ENCODE measurements around the gene ZFHX3.

The ZFHX3 gene

DNA sequence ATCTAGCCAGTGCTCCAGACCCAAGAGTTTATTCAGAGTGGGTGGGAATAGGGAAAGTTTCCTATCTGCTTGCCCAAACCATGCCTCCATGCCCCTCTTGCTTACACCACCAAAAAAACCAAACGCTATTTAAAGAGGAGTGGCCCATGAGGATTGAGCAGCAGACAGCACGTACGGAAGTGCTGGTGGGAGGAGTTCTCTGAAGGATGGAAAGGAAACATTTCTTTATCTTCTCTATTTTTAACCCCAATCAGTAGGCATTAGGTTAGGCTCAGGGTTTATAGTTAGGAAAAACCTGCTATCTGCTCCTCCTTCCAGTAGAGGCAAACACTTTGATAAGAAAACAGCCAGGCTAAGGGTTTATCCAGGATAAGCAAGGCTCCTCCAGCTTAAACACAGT, 235.3 kb downstream of the ZFHX3 start:
- in situ Hi-C loops (cut with MboI; ENCODE audit: low sequenced_read_pairs) = no loop called here

DNA sequence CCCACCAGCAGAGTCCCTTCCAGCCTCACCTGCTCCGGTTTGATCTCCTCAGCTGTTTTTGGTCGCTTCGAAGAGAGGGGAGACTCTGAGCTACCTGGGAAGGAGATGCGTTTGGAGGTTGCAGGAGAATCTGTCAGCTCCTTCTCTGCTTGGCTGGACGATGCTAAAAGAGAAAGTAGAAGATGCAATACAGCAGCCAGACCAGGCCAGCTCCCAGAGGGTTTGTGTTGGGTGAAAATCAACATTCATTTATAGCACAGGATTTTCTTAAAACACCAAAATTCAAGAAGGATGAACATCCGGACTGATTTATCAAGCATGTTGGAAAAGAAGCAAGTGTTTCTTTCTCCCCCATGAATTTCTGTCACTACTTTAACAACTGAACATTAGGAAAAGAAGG, 236.1 kb downstream of the ZFHX3 start:
- in situ Hi-C loops (cut with MboI; ENCODE audit: low sequenced_read_pairs) = no loop called here

DNA sequence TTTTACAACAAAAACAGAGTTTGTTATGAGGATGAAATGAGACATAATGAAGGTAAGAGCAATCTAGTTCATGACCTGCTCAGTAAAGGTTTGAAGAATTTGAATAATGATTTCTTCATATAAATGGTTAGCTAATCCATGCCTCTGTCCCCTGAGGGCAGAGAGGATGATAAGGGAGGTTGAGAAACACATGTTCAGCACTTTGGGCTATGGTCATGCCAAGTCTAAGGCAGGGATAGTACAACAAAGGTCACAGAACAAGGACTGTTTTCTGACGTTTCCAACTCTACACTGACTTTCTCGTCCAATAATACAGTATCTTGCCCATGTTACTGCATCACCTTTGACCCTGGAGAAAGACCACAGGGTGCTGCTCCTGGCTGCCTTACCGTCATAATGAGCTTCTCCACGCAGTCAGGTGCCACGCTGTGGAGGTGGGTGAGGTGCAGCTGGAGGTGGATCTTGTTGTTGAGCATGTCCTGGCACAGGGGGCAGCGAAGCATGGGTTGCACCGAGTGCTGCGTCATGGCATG, 236.7 kb downstream of the ZFHX3 start:
- in situ Hi-C loops (cut with MboI; ENCODE audit: low sequenced_read_pairs) = no loop called here

DNA sequence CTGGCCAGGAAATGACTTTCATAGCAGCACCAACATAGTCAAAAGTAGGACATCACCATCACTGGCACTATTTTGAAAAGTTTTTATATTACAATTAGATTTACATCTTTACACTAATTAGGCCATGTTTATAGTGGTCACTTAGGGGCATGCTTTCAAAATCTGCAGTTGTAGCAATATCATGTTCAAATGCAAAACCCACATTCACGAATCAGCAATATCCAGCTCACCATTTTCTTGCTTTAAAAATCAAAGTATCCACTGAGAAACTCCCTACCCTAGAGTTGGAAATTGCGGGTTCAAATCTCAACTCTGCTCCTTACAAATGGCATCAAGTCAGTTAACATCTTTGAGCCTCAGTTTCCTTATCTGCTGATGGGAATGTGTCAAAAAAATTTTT, 237.4 kb downstream of the ZFHX3 start:
- in situ Hi-C loops (cut with MboI; ENCODE audit: low sequenced_read_pairs) = no loop called here

DNA sequence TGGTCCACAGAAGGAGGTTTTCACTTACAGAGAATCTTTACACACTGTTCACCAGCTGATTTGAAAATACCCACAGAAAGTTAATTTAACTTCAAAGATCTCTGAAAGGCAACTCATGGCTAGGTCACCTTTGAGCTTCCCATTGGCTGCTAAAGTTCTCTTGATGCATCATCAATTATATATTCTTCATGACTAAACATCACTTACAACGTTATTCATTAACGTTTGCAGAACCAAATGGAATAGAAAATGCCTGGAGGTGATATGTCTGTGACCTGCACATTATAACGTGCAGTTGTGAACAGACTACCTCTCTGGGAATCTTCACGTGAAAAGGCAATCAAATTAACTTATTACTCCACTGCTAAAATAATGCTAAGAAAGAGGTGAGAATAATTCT, 238.5 kb downstream of the ZFHX3 start:
- in situ Hi-C loops (cut with MboI; ENCODE audit: low sequenced_read_pairs) = no loop called here

DNA sequence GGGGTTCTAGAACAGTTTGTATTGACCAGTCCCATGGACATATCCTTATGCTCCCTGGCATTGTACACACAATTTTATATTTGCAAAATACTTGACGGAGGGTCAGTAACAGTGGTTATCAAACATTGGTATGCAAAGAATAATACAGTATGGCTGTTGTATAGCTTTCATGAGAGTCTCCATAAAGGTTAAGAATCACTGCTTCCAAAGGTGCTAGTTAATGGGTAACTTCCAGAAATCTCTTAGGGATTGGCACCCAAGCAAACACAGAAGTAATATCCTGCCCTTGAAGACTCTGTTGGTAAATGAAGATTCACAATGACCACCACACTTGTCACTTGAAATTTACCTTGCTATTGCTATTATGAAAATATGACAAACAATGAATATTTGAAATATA, 239.2 kb downstream of the ZFHX3 start:
- in situ Hi-C loops (cut with MboI; ENCODE audit: low sequenced_read_pairs) = no loop called here

DNA sequence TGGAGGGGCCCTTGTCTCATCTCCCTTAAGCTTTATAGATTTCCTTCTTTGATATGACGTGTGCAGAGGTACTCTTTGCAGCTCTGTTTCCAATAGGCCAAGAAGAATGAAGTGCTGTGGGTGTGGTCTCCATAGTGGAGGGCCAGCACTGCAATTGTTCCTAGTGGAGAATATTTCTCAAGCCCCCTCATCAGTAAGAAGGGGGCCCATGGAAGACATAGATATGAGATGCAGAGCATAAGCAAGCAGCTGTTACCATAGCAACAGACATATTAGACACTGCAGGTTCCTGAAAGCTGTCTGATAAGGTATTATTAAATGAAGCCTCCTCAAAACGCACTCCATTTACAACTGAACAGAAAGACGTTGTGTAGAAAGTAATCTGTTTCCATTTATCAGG, 240.7 kb downstream of the ZFHX3 start:
- in situ Hi-C loops (cut with MboI; ENCODE audit: low sequenced_read_pairs) = no loop called here

DNA sequence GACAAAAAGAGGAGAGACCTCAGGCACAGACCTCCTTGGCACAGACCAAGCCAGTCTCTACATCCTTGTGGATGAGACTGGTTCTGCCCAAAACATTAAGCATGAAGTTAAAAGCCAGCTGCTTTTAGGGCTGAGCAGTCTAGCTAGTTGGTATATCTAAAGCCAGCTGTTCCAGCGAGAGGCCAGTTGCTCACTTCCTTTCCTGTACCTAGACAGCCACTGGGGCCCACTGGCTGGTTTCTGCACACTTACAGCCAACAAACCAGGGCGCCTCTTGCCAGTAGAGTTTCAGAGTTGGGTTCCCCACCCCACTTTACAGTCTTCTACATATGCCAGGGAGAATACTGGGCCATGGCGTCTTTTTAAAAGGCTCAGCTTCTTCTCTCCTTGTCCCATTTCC, 242.4 kb downstream of the ZFHX3 start:
- in situ Hi-C loops (cut with MboI; ENCODE audit: low sequenced_read_pairs) = no loop called here

DNA sequence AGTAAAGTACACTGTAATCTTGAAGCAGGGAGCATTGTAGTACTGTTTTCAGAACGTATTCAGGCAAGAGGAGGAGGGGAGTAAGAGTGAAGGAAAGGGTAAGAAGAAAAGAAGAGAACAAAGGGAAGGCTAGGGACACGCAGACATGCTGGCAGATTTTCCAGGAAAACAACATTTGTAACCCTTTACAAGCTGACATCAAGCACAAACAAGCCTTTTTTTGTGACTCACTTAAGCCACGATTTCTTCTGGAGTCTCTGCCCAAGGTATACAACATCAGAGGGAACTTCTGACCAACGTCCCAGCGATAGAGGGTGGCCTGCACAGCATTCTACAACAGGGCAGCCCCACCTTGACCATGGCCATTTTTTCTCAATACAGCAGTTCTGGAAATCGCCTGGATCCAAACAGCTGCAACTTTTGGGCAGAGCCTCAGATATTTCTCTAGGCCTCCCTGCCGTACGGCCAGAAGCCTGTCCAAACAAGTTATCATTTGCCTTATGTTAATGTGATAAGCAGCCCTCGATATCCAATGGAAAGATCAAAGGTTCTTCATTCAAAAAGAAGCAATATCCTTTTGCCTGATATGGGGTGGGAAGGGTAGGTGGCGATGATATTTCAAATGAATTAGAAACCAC, 247.3 kb downstream of the ZFHX3 start:
- in situ Hi-C loops (cut with MboI; ENCODE audit: low sequenced_read_pairs) = no loop called here

DNA sequence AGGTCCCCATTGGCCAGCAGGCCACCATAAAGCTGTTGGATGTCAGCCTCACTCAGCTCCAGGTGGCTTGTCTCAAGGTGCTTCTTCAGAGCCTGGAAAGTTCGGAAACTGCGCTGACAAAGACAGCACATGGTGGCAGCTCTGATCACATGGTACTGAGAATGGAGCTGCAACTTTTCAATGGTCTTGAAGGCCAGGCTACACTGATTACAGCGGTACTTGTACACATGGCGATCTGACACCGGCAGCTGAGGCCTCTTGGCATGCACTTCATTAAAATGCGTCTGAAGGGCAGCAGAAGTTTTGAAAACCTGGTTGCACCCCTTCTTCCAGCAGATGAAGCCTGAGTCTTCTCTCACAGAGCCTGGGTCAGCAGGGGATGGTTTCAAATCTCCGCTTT, 249.7 kb downstream of the ZFHX3 start:
- in situ Hi-C loops (cut with MboI; ENCODE audit: low sequenced_read_pairs) = no loop called here

DNA sequence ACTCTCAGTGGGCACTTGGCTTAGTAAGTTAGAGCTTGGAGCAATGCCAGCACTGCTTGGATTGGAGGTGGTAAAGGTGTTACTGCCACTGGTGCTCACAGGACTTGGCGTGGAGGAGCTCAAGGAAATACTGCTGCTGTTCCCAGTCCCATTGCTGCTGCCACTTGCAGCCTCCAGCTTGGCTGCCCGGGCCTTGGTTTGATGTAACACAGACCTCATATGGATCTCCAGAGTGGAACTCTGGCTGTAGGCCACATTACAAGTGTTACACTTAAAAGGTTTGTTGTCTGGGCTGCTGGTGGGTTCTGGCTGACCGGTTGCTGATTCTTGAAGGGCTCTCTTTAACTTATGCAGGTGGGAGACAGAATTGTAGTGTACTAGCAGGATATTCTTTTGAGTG, 250.3 kb downstream of the ZFHX3 start:
- in situ Hi-C loops (cut with MboI; ENCODE audit: low sequenced_read_pairs) = no loop called here

DNA sequence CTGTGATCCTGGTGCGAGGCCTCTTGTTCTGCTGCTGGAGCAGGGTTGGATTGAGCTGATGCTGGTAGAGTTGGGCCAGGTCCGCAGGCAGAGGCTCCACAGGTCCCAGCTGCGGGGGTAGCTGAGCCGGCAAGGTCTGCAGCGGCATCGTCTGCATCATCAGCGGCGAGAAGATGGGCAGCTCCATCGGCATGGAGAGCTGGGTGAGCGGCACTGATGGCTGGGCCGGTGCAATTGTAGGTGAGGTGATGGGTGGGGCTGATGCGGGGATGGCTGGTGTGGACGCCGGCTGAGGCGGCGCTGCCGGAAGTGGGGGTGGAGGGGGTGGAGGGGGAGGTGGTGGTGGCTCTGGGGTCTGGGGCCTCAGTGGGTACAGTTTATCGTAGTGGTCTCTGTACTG, 251.7 kb downstream of the ZFHX3 start:
- in situ Hi-C loops (cut with MboI; ENCODE audit: low sequenced_read_pairs) = no loop called here

DNA sequence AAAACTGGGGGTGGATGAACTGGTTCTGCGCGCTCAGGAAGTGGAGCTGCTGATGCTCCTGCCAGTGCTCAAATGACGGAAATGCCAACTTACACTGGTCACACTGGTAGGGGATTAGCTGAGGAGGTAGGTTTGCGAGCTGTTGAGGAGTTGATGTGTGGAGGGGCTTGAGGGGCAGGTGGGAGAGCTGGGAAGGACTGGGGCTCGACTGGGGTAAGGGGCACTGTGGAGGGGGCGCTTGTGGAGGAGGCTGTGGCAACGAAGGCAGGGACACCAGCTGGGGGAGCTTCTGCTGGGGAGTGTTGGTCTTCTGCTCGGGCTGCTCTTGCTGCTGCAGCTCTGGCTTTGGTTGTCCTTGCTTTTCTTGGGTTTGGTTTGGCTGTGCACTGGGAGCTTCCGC, 252.9 kb downstream of the ZFHX3 start:
- in situ Hi-C loops (cut with MboI; ENCODE audit: low sequenced_read_pairs) = no loop called here

DNA sequence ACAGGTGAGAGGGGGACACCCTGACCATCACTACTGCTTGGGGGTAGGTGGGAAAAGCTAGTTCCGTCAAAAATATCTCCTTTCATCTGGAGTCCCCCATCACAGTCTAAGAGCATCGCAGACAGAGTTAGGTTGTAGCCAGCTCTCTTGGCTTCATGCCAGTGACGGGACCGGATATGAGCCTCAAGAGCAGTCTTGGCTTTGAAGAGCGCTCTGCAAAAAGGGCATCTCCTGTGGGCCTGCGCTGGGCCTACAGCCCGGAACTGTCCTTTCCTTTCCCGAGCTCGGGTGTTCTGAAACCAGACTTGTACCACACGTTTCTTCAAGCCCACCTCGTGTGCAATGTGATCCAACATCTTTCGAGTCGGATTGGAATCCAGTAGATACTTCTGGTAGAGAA, 253.6 kb downstream of the ZFHX3 start:
- in situ Hi-C loops (cut with MboI; ENCODE audit: low sequenced_read_pairs) = no loop called here

DNA sequence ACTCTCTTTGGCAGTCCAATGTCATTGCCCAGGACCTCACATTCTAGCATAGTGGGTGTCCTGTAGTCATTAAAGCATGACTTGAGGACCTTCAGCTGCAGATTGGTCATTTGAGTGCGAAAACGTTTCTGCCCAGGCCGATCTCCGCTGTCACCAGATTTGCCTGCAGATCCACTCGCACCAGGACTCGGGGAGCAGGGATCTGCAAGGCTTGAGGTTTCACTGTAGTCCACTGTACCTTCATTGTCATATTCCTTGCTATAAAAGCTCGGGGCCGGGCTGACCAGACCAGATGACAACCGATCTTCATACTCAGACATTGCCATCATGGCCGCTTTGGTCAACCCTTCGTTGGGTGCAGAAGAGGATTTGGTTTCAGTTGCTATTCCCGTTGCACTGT, 254.2 kb downstream of the ZFHX3 start:
- in situ Hi-C loops (cut with MboI; ENCODE audit: low sequenced_read_pairs) = no loop called here

DNA sequence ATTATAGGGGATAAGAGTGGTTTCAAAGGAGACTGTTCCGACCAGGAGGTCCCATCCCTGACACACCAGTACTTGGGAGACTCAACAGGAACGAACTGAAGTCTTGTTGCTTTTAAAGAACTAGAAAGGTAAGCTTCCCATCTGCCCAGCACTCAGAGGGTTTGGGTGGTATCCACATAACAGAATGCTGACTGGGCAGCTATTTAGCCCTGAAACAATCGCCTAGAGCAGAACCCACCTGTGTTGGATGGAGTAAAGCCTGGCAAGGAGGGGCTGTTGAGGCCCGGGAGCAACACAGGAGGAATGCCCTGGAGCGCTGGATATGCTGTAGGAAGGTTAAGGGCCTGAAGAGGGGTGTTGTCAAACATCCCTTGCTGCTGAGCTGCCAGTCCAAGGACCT, 254.9 kb downstream of the ZFHX3 start:
- in situ Hi-C loops (cut with MboI; ENCODE audit: low sequenced_read_pairs) = no loop called here

DNA sequence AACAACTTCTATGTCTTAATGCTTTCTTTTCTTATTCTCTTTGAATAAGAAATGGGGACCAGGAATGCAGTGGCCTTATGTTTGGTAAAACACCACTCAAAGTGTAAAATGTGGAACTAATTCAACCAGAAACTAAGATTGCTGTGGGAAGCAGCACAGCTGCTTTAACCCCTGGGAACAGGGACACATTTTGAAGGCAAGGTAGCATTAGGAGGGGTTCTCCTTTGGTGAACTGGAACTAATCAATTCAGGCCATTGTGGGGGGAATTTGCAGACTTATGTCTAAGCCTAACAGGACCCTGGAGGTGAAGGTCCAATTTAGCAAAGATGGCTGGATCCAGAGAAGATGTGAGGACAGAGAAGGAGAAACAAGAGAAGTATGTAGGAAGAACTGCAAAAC, 256.1 kb downstream of the ZFHX3 start:
- in situ Hi-C loops (cut with MboI; ENCODE audit: low sequenced_read_pairs) = no loop called here

DNA sequence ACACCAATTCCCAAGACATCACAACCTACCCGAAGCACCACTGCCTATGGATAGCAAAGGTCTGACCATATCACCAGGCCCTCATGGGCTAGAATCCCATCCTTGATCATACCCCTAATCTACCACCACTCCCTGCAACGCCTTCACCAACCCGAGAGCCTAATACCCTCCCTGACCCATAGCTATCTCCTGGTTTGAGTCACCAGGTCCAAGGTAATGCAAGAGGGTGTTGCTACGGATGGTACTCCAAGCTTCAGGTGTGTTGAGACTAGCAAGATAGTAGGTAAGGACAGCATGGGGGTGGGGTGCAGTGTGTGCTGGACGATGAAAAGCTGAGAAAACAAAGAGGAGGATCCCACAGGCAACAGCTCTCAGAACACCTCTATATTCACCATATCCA, 258.0 kb downstream of the ZFHX3 start:
- in situ Hi-C loops (cut with MboI; ENCODE audit: low sequenced_read_pairs) = no loop called here

DNA sequence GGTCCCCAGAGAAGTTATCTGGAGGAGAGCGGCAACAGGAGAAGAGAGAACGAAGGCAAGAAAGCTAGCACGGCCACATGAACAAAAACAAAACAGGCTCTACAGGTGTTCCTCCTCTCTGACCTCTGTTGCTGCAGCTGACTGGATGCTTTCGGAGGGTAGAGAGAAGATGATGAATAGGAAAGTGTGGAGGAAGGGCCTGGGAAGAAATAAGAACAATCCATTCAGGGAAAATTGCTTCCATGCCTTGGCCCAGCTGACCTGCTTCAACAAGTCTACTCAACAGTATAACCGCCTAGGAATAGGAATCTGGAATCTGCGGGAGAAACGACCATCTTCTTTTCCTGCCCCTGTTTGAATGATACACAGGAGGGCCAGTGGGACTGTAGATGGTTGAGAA, 258.5 kb downstream of the ZFHX3 start:
- in situ Hi-C loops (cut with MboI; ENCODE audit: low sequenced_read_pairs) = no loop called here

DNA sequence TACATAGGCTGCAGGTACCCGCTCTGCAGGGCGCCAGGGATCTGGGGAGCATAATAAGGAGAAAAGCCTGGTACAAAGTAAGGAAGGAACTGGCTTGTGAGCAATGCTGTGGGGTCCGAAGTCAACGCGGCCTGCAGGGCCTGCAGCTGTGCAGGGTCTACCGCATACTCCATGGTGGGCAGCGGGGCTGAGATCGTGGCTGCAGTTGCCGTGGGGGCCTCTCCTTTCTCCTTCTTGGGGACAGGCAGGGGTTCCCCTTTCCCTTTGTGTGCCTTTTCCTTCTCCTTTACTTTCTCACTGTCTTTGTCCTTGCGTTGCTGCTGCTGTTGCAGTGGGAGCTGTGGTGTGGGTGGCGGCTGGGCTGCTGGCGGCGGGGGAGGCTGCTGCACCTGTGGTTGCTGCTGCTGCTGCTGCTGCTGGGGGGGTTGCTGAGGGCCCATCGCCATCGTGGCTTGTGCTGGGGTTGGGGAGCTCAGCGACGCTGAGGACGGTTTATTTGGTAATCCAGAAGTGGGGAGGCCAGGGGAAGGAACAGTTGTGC, 259.6 kb downstream of the ZFHX3 start:
- in situ Hi-C loops (cut with MboI; ENCODE audit: low sequenced_read_pairs) = no loop called here

DNA sequence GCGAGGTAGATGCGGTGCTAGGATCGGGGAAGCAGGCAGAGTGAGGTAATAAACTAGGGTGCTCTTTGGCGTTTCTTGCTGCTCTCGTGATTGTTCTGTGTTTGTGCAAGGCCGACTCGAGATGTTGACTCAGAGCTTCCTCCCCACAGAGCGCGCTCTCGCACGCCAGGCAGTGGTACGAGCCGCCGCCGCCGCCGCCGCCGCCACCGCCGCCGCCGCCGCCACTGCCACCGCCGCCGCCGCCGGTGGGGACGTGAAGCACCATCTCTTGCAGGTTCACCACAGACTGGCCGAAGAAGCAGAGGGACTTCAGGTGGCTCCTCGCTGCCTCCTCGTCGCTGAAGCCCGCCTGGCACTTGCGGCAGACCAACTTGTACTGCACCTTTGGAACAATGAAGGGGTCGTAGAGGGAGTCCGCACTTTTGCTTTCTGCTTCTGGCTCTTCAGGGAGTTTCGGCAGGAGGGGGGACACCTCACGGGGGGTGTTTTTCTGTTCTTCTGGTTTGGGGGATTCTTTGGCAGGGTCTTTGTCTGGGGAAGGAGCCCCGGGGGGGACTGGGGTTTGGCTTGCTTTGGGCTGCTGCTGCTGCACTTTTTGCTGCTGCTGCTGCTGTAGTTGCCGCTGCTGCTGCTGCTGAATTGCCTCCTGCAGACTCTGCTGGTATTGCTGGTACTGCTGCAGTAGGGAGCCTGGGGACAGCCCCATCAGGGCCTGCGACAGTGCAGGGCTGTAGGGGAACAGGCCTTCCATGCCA, 260.2 kb downstream of the ZFHX3 start:
- in situ Hi-C loops (cut with MboI; ENCODE audit: low sequenced_read_pairs) = no loop called here

DNA sequence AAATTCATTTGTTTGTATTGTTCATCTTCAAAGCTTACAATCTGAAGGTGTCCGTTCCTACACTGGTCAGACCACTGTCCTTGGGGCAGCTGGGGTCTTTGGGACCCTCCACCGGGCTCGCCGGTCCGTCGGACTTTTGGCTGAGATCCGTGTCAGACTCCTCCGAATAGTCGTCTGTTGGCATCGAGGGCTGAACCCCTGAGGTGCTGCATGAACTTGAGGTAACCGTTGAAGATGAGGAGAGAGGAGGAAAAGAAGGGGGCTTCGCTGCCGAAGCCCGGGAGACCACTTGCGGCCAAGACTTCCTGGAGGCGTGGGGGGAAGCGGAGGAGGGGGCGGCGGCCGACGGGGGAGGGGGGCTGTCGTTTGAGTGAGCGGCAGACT, 260.8 kb downstream of the ZFHX3 start:
- in situ Hi-C loops (cut with MboI; ENCODE audit: low sequenced_read_pairs) = no loop called here

Measured in HL-60/S4 treated with retinoic acid at 250 ng/mL for 4 days and 3 days (cell line).